GM21423 (cell line): ENCODE measurements around the gene GPR132.
"Not testable (repeated sequence)": the region's sequence is repeated elsewhere in the genome, so short reads cannot be mapped to it uniquely, and the experiment has no call there.

Source experiments
- ATAC-seq: cut with Tn5 transposase; IDR thresholded peaks from one replicate; pipeline ENCODE4 v1.9.1; 2021; ENCODE audit warnings: mild to moderate bottlenecking, moderate library complexity; ENCODE audit not compliant: unreplicated experiment

GPR132 gene

GRCh38 chr14:105076296-105076804 is 11.1 kb upstream of the GPR132 start:
- no peak for ATAC-seq

- ATAC-seq: peak; percentile 54
Measured at GRCh38 chr14:105075379-105076295, 10.4 kb upstream of the GPR132 start.

GRCh38 chr14:105074601-105075053 is 9.4 kb upstream of the GPR132 start:
- no peak for ATAC-seq

GRCh38 chr14:105073720-105074600 is 8.7 kb upstream of the GPR132 start:
- ATAC-seq: no peak

- no peak for ATAC-seq
Measured at GRCh38 chr14:105072892-105073719, 7.9 kb upstream of the GPR132 start.

GRCh38 chr14:105072381-105072861 is 7.2 kb upstream of the GPR132 start:
- no peak for ATAC-seq

GRCh38 chr14:105071942-105072341 is 6.7 kb upstream of the GPR132 start:
- no peak for ATAC-seq

- ATAC-seq: no peak
Measured at GRCh38 chr14:105071326-105071725, 6.1 kb upstream of the GPR132 start.

GRCh38 chr14:105070760-105071137 is 5.5 kb upstream of the GPR132 start:
- peak; percentile 26 for ATAC-seq

- ATAC-seq: peak; percentile 46
Measured at GRCh38 chr14:105069871-105070759, 4.9 kb upstream of the GPR132 start.

GRCh38 chr14:105069522-105069870 is 4.3 kb upstream of the GPR132 start:
- ATAC-seq: no peak

- no peak for ATAC-seq
Measured at GRCh38 chr14:105068818-105069217, 3.6 kb upstream of the GPR132 start.

GRCh38 chr14:105067969-105068301 is 2.7 kb upstream of the GPR132 start:
- no peak for ATAC-seq

- no peak for ATAC-seq
Measured at GRCh38 chr14:105067140-105067968, 2.1 kb upstream of the GPR132 start.

- ATAC-seq: no peak
Measured at GRCh38 chr14:105066240-105067071, 1.2 kb upstream of the GPR132 start.

GRCh38 chr14:105064721-105065143 is 498 bp downstream of the GPR132 start:
- ATAC-seq: no peak

GRCh38 chr14:105064001-105064400 is 1.2 kb downstream of the GPR132 start:
- ATAC-seq: no peak

- not testable (repeated sequence) for ATAC-seq
Measured at GRCh38 chr14:105063506-105063905, 1.7 kb downstream of the GPR132 start.
